Spinal cord (tissue), 10 donors: ENCODE data around the gene SULT6B1. TPM values are rescaled to one million over a fixed set of nuclear protein-coding genes. Genes with fewer than 3 reads are reported as not detected.
"Not testable (repeated sequence)": the region's sequence is repeated elsewhere in the genome, so short reads cannot be mapped to it uniquely, and the experiment has no call there.

Source experiments
- DNase-seq, 6 donors: peaks; one replicate each; pipeline versions ENCODE4 v3.0.0 to v3.0.0-alpha.2; 2013 to 2015; ENCODE audit warnings: low spot score in 6 of 6, low read depth in 4 of 6
- H3K27ac ChIP-seq: one replicate; pipeline ENCODE4 v1.5.1; 2013; ENCODE audit warnings: low read depth, low read length, control low read depth
- H3K27me3 ChIP-seq: one replicate; pipeline ENCODE4 v1.6.1; 2013; ENCODE audit warnings: low read length; ENCODE audit not compliant: control insufficient read depth, insufficient read depth
- H3K36me3 ChIP-seq: one replicate; pipeline ENCODE4 v1.6.1; 2013; ENCODE audit warnings: low read length; ENCODE audit not compliant: control insufficient read depth, insufficient read depth
- H3K4me1 ChIP-seq: one replicate; pipeline ENCODE4 v1.6.1; 2013; ENCODE audit warnings: low read length; ENCODE audit not compliant: control insufficient read depth, insufficient read depth
- H3K4me3 ChIP-seq: one replicate; pipeline ENCODE4 v1.5.1; 2013; ENCODE audit warnings: low read depth, low read length, control low read depth
- H3K9me3 ChIP-seq: one replicate; pipeline ENCODE4 v1.6.1; 2013; ENCODE audit warnings: low read length; ENCODE audit not compliant: control insufficient read depth, insufficient read depth
- WGBS: methylation state at CpG from one replicate; pipeline ENCODE4 v1.1.5; 2013; ENCODE audit warnings: missing lambda C conversion rate; ENCODE audit not compliant: insufficient coverage; 5-methylcytosine and 5-hydroxymethylcytosine counted together
- long read RNA-seq, 4 donors: transcript quantifications; one replicate each; lab custom pipeline, GENCODE V29; 2026
- polyA plus RNA-seq, 2 donors: library from polyadenylated mRNA; unstranded; fragments of 120-200 nt; gene quantifications; one replicate each; pipeline ENCODE4 v1.2.1, GENCODE V29; 2013; ENCODE audit not compliant: insufficient read length in 2 of 2
- total RNA-seq, 2 donors: library from RNA; depleted of rRNA in 1 of 2; stranded (reverse); fragments of 120-200 nt in 1 of 2; fragments of >200 nt in 1 of 2; gene quantifications; one replicate each; pipeline versions ENCODE4 v1.2.3 to v1.2.4, GENCODE V29; 2013 to 2014
- donor health status: healthy.

The SULT6B1 gene, protein sequence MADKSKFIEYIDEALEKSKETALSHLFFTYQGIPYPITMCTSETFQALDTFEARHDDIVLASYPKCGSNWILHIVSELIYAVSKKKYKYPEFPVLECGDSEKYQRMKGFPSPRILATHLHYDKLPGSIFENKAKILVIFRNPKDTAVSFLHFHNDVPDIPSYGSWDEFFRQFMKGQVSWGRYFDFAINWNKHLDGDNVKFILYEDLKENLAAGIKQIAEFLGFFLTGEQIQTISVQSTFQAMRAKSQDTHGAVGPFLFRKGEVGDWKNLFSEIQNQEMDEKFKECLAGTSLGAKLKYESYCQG
- total RNA-seq (not detected), polyA plus RNA-seq (not detected)
- long read RNA-seq, donor 1 = 0 reads
- long read RNA-seq, donor 2 = 0 reads
- long read RNA-seq, donor 3 = 0 reads
- long read RNA-seq, donor 4, partial matches to known transcripts = 23 of 43 reads
- long read RNA-seq, donor 4, other reads (novel, unspliced or antisense) = 20 of 43 reads

DNA sequence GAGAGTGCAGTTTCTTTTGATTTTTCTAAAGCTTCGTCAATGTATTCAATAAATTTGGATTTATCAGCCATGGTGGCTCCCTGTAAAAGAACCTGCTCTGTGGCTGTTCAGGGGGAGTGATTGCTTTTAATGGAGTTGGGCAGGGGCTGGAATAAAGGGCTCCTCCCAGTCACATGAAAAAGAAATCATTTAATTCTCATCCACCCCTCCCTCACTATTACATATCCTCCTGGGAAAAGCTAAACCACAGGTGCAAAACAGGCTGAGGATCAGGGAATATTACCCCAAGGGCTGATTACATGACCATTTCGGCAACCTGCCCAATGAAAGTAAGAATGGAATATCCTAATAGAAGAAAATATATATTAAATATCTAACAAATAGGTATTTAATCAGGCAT, at the start of gene SULT6B1:
TSS of gene SULT6B1 (minus strand) at position 101 of the 400 bp plus-strand sequence. CDS start at position 71, 30 bp downstream.
- Histone ChIP-seq H3K27me3 (no peaks in the 10 kb centered on the region), H3K4me3 (no peak within 1 kb of the TSS), H3K36me3 (no peaks in the 10 kb centered on the region), H3K27ac (no peak within 1 kb of the TSS), H3K4me1 (no peaks in the 10 kb centered on the region), H3K9me3 (no peaks in the 10 kb centered on the region)
- WGBS = no CpG with 5 or more reads among the region's 2 CpGs
- no peak for DNase-seq

DNA sequence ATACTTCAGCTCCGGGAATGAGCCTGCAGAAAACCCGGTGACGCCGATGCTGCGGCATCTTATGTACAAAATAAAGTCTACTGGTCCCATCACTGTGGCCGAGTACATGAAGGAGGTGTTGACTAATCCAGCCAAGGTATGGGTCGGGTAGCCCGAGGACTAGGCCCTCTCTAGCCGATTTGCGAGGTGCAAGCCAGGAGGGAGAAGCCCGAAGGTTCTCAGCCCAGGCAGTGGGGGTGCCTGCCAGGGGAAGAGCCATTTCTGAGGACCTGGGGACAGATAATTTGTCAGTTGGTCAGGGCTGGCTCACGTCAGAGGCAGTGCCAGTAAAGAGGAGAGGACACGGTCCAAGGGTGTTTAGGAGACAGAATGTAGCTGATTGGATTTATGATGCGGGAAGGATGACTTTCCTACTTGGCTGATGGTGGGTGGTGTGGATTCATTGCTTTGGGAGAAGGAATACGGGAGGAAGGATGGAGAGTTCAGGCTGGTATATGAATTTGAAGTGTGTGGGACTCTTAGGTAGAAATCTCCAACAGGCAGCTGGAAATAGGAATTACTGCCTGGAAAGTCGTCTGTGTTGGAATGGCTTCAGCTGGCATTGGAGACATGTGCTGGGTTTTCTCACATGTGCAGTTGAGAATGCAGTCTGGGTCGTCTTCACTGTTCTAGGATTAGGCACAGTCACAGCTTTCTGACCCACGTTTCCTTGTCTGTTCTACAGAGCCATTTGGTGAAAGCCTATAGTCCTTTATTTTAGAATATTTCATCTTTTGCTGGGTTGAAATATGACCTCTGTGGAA, 43.9 kb upstream of the SULT6B1 start:
- H3K36me3 ChIP-seq = peaks cover 13% of the 10 kb centered on the region
- H3K27me3 ChIP-seq = no peaks in the 10 kb centered on the region
- peaks cover 16% of the 10 kb centered on the region for H3K4me1 ChIP-seq
- H3K4me3 ChIP-seq = peak overlapping the region; percentile 99
- 10% methylated on average over 17 of the region's 18 CpGs for WGBS
- no peaks in the 10 kb centered on the region for H3K9me3 ChIP-seq
- H3K27ac ChIP-seq = peak overlapping the region; percentile 96
- DNase-seq = peak in 2 of 6 donors; percentile 4 to 18

- Histone ChIP-seq H3K4me3 (peak within 1 kb of the TSS; percentile 99), H3K27ac (peak within 1 kb of the TSS; percentile 96), H3K9me3 (no peaks in the 10 kb centered on the region), H3K4me1 (peaks cover 16% of the 10 kb centered on the region), H3K36me3 (peaks cover 7% of the 10 kb centered on the region), H3K27me3 (no peaks in the 10 kb centered on the region)
- peak; percentile 75 to 97 (median 88) for DNase-seq
- WGBS = under 1% methylated on average over 73 of the region's 73 CpGs
These were observed 43.0 kb upstream of the SULT6B1 start, which contains the start of the genes CEBPZ and NDUFAF7 for GRCh38 chr2:37231241-37232130. Gene CEBPZ (minus strand): TSS chr2:37231596. CDS start chr2:37231567, 29 bp downstream. Gene NDUFAF7 (plus strand): TSS chr2:37231658. CDS start chr2:37231706, 48 bp downstream.

- peak in 1 of 6 donors; percentile 0 for DNase-seq
- 0% methylated on average over 1 of the region's 8 CpGs for WGBS
- H3K27me3 ChIP-seq = no peaks in the 10 kb centered on the region
These were observed 42.1 kb upstream of the SULT6B1 start for GRCh38 chr2:37230581-37230980.

GRCh38 chr2:37228788-37229187, 40.3 kb upstream of the SULT6B1 start:
- no peaks in the 10 kb centered on the region for H3K9me3 ChIP-seq
- peaks cover 3% of the 10 kb centered on the region for H3K36me3 ChIP-seq
- DNase-seq = no peak
- WGBS = no CpG with 5 or more reads among the region's 3 CpGs
- H3K4me3 ChIP-seq = no peak overlapping the region
- no peak overlapping the region for H3K27ac ChIP-seq
- peaks cover 16% of the 10 kb centered on the region for H3K4me1 ChIP-seq
- no peaks in the 10 kb centered on the region for H3K27me3 ChIP-seq

More at GRCh38 chr2:37230581-37230980, 42.1 kb upstream of the SULT6B1 start:
- Histone ChIP-seq H3K4me3 (peak overlapping the region; percentile 99), H3K36me3 (peaks cover 3% of the 10 kb centered on the region), H3K9me3 (no peaks in the 10 kb centered on the region), H3K27ac (peak overlapping the region; percentile 96), H3K4me1 (peaks cover 16% of the 10 kb centered on the region)

GRCh38 chr2:37226863-37227262, 38.4 kb upstream of the SULT6B1 start:
- H3K4me3 ChIP-seq = no peak overlapping the region
- no CpG with 5 or more reads among the region's 4 CpGs for WGBS
- peaks cover 9% of the 10 kb centered on the region for H3K4me1 ChIP-seq
- peaks cover 3% of the 10 kb centered on the region for H3K36me3 ChIP-seq
- H3K27ac ChIP-seq = no peak overlapping the region
- H3K9me3 ChIP-seq = no peaks in the 10 kb centered on the region
- no peaks in the 10 kb centered on the region for H3K27me3 ChIP-seq
- DNase-seq = no peak

- no CpG with 5 or more reads among the region's 2 CpGs for WGBS
- H3K9me3 ChIP-seq, H3K4me3 ChIP-seq, H3K4me1 ChIP-seq, H3K27ac ChIP-seq, H3K27me3 ChIP-seq, H3K36me3 ChIP-seq, DNase-seq: not testable (repeated sequence)
These were observed 36.7 kb upstream of the SULT6B1 start for GRCh38 chr2:37225129-37225528.

DNA sequence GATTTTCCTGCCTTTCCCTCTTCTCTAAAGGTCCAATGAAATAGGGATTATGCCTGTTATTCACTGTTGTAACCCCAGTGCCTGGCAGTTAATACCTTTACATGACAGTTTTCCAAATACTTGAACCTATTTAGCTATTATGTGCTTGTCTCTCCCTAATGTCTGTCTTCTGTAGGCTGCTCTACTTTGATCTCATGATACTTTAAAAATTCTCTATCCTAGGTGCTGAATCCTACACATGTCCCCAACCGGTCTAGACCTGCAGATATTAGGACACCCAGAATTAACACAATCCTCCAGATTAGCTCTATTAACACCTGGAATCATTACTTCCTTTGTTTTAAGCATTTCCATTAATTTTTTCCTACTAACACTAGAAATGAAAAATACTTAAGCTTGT, 35.6 kb upstream of the SULT6B1 start:
- Histone ChIP-seq H3K36me3 (peaks cover 12% of the 10 kb centered on the region), H3K27ac (no peak overlapping the region), H3K9me3 (no peaks in the 10 kb centered on the region), H3K27me3 (no peaks in the 10 kb centered on the region), H3K4me3 (no peak overlapping the region), H3K4me1 (no peaks in the 10 kb centered on the region)
- WGBS = 80% methylated on average over 1 of the region's 1 CpG
- DNase-seq = no peak

DNA sequence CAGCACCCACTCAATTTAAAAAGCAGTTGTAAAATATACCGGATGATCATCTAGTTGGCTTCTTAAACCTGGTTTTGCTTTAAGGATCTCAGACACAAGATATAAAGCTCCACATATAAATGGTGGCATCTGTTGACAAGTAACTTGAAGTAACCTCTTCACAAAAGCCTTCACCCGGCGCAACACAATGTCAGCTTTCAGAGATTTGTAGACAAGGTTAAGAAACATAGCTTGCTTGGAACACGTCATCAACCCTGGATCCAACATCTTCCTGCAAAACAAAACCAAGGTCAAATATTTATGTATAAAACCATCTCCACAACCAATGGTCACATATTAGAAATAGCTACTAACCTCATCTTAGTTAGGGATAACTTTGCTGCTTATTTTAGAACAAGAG, 34.7 kb upstream of the SULT6B1 start:
- DNase-seq = no peak
- Histone ChIP-seq H3K27ac (no peak overlapping the region), H3K4me1 (no peaks in the 10 kb centered on the region), H3K9me3 (no peaks in the 10 kb centered on the region), H3K4me3 (no peak overlapping the region), H3K36me3 (peaks cover 15% of the 10 kb centered on the region), H3K27me3 (no peaks in the 10 kb centered on the region)
- WGBS = no CpG with 5 or more reads among the region's 4 CpGs
